Ovary (tissue), 9 donors: Measurements from ENCODE around the gene CDH16. TPM values are rescaled to one million over a fixed set of nuclear protein-coding genes. Genes with fewer than 3 reads are reported as not detected.

Source experiments
- DNase-seq, 5 donors: peaks; one replicate each; pipeline ENCODE4 v3.0.0-alpha.2; 2019 to 2020
- H3K27ac ChIP-seq, 2 donors: fragments of 200-600 bp; one replicate each; pipeline versions ENCODE4 v1.5.1 to v1.8.0; 2019 to 2022
- H3K27me3 ChIP-seq: fragments of 200-600 bp; one replicate; pipeline ENCODE4 v1.8.0; 2022
- H3K36me3 ChIP-seq: fragments of 200-600 bp; sonication (generic); one replicate; pipeline ENCODE4 v1.5.1; 2019
- H3K4me1 ChIP-seq: one replicate; pipeline ENCODE4 v1.8.1; 2013; ENCODE audit warnings: mild to moderate bottlenecking, moderate library complexity; ENCODE audit not compliant: insufficient read depth
- H3K4me3 ChIP-seq: fragments of 200-600 bp; sonication (generic); one replicate; pipeline ENCODE4 v1.5.1; 2017
- H3K9me3 ChIP-seq, 2 donors: fragments of 200-600 bp in 1 of 2; sonication (generic) in 1 of 2; one replicate each; pipeline versions ENCODE4 v1.5.1 to v1.8.1; 2013 to 2019; ENCODE audit warnings: mild to moderate bottlenecking in 1 of 2, moderate library complexity in 1 of 2
- CTCF ChIP-seq, 3 donors: fragments of 450-650 bp in 2 of 3; fragments of 200-600 bp in 1 of 3; IDR thresholded peaks; one replicate each; pipeline versions ENCODE4 v1.5.1 to v1.8.0; 2016 to 2022; ENCODE audit warnings: antibody characterized with exemption in 3 of 3, mild to moderate bottlenecking in 1 of 3
- EP300 ChIP-seq: sonication (generic); formaldehyde crosslinking; IDR thresholded peaks from one replicate; pipeline ENCODE4 v1.6.1; 2017; ENCODE audit warnings: antibody characterized with exemption
- POLR2A ChIP-seq: fragments of 450-650 bp; IDR thresholded peaks from one replicate; pipeline ENCODE4 v1.6.1; 2017; ENCODE audit warnings: antibody characterized with exemption, mild to moderate bottlenecking, moderate library complexity
- WGBS, 3 donors: extraction: QIAGEN DNeasy Blood & Tissue Kit in 1 of 3; methylation state at CpG; one replicate each; pipeline versions ENCODE4 v1.1.5 to v1.1.7; 2013 to 2017; 5-methylcytosine and 5-hydroxymethylcytosine counted together
- intact Hi-C, 4 donors: fragments of 100-400 bp; cut with DNase I; formaldehyde crosslinking; loops; one replicate each; pipeline versions ENCODE4 v1.11.0 to v1.15.1; 2022 to 2023
- polyA plus RNA-seq, 2 donors: library from polyadenylated mRNA; stranded (reverse); fragments of 200-250 nt in 1 of 2; fragments of 350-450 nt in 1 of 2; fragmentation: Illumina TruSeq in 1 of 2; extraction: RNeasy Lipid Tissue Mini Kit (QIAGEN cat#74804) in 1 of 2; gene quantifications; one replicate each; pipeline ENCODE4 v1.2.3, GENCODE V29; 2013 to 2014
- total RNA-seq, 7 donors: library from RNA; depleted of rRNA in 2 of 7; stranded (reverse); fragments of >200 nt in 2 of 7; fragmentation: NEBNext Ultra II Directional in 3 of 7; extraction: Animal tissue kit (Norgen Biotek cat#: 25700) in 3 of 7; gene quantifications; one replicate each; pipeline versions ENCODE4 v1.1.0 to v1.2.4, GENCODE V29; 2016 to 2023
- donor health status: DM: no; HTN: no; CAD: no; lungs with moderate emphysema.
- donor health status: DM: no; HTN: no; CAD: no.
- donor health status: Bipolar disorder and iron deficiency.
- donor health status: DM: yes; HTN: yes; CAD: no.
- donor health status: DM: no; HTN: no; CAD: no.
- donor health status: DM: yes; HTN: yes; CAD: no.

CDH16 gene
- total and polyA plus RNA-seq, 9 donors: 0.12 to 19.2 (median 0.57) TPM; not detected in 4

- Histone ChIP-seq H3K36me3 (no peaks in the 10 kb centered on the region), H3K27me3 (no peaks in the 10 kb centered on the region), H3K4me3 (no peak overlapping the region), H3K27ac (no peak overlapping the region), H3K4me1 (no peaks in the 10 kb centered on the region), H3K9me3 (no peaks in the 10 kb centered on the region)
- intact Hi-C loops: no loop called here
- 93 to 100% (median 96%) methylated on average over 7 to 8 of the region's 8 CpGs for WGBS, 3 donors
- TF ChIP-seq CTCF (IDR thresholded peaks at IDR 0.05) (no peak), POLR2A (no peak), EP300 (no peak)
- DNase-seq: no peak
These were observed 6.9 kb downstream of the CDH16 start for GRCh38 chr16:66911801-66912200.

- Histone ChIP-seq H3K4me1 (peaks cover 2% of the 10 kb centered on the region), H3K4me3 (no peak overlapping the region), H3K27me3 (no peaks in the 10 kb centered on the region), H3K36me3 (no peaks in the 10 kb centered on the region), H3K9me3 (no peaks in the 10 kb centered on the region), H3K27ac (no peak overlapping the region)
- TF ChIP-seq EP300: no peak
- TF ChIP-seq CTCF (IDR thresholded peaks at IDR 0.05): no peak
- no peak for TF ChIP-seq POLR2A
- no peak for DNase-seq
- intact Hi-C loops: no loop called here
- 68 to 84% (median 80%) methylated on average over 5 of the region's 5 CpGs for WGBS, 3 donors
These were observed 7.6 kb downstream of the CDH16 start for GRCh38 chr16:66911112-66911511.

- peaks cover 8% of the 10 kb centered on the region for H3K4me1 ChIP-seq
- H3K36me3 ChIP-seq: no peaks in the 10 kb centered on the region
- H3K27me3 ChIP-seq: no peaks in the 10 kb centered on the region
- intact Hi-C loops: no loop called here
- no peak for TF ChIP-seq CTCF (IDR thresholded peaks at IDR 0.05)
- no peak for TF ChIP-seq POLR2A
- WGBS, 3 donors: 79 to 89% (median 84%) methylated on average over 13 to 14 of the region's 14 CpGs
- H3K4me3 ChIP-seq: no peak overlapping the region
- no peaks in the 10 kb centered on the region for H3K9me3 ChIP-seq
- DNase-seq: no peak
- no peak overlapping the region for H3K27ac ChIP-seq
These were observed 8.3 kb downstream of the CDH16 start for GRCh38 chr16:66910175-66910940.

GRCh38 chr16:66908762-66909559 is 9.7 kb downstream of the CDH16 start:
- H3K27me3 ChIP-seq: no peaks in the 10 kb centered on the region
- TF ChIP-seq EP300: no peak
- no peak for TF ChIP-seq POLR2A
- no peak for TF ChIP-seq CTCF (IDR thresholded peaks at IDR 0.05)

More at GRCh38 chr16:66908762-66909559, 9.7 kb downstream of the CDH16 start:
- Histone ChIP-seq H3K27ac (no peak overlapping the region), H3K36me3 (no peaks in the 10 kb centered on the region), H3K4me3 (no peak overlapping the region), H3K4me1 (peaks cover 16% of the 10 kb centered on the region), H3K9me3 (no peaks in the 10 kb centered on the region)
- intact Hi-C loops: no loop called here
- 92 to 96% (median 94%) methylated on average over 14 of the region's 14 CpGs for WGBS, 3 donors
- no peak for DNase-seq
